Measurements from ENCODE around the gene HOMER1.

HOMER1 gene

GRCh38 chr5:79489773-79490172, 24.2 kb downstream of the HOMER1 start:
- no peak for DNase-seq (ENCODE audit: low spot score)

DNA sequence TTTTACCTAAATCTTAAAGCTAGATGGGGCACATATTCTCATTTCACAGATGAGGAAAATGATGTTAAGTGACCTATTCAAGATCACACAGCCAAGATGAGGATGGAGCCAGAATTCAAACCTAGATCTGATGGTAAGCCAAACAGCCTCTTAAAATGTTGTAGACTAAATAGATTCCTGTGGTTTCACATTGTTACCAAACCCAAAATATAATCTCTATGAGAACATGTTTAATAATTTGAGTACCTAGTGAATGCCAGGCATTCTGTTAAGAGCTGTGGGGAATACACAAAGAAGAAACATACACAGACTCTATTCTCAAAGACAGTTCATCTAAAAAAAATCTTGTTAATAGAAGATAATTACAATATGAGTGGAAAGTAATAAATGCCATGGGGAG, 25.2 kb downstream of the HOMER1 start:
- peak; percentile 58 for DNase-seq (ENCODE audit: low spot score)

DNA sequence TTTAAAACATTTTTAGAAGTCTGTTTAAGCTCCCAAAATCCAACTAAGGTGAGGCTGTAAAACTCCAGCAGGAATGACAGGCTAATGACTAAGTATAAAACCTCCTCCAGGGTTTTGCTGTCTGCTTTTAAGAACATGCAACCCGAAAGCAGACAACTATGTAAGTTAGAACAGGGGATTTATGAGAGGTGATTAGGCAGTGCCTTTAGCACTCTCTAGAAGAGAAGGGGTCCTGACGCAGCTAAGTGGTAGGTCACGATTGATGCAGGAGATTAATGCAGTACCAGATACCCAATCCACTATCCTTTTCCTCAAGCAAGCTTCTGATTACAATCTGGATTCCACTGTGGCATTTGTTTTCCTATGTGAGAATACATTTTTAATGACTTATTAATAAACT, 25.9 kb downstream of the HOMER1 start:
- no peak for DNase-seq (ENCODE audit: low spot score)

- DNase-seq (ENCODE audit: low spot score): no peak
These were observed 26.7 kb downstream of the HOMER1 start for GRCh38 chr5:79487251-79487650.

- no peak for DNase-seq (ENCODE audit: low spot score)
These were observed 27.8 kb downstream of the HOMER1 start for GRCh38 chr5:79486116-79486515.

- no peak for DNase-seq (ENCODE audit: low spot score)
These were observed 29.2 kb downstream of the HOMER1 start for GRCh38 chr5:79484731-79485130.

DNA sequence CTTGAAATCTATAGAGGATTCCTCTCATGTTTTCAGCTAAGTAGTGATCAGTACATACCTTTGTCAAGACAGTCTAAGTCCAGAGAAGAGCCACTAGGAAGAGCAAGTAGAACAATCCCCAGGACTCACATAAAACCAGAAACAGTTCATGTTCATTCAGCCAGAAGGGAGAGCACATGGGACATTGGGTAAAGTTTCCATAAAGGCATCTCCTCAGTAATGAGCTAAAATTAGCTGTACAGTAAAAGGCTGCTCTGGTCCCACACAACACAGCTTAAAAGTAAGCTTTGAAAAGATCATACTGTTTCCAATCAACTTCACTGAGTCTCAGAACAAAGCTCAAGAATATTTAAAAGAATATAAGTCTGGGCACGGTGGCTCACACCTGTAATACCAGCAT, 32.4 kb downstream of the HOMER1 start:
- DNase-seq (ENCODE audit: low spot score): no peak

DNA sequence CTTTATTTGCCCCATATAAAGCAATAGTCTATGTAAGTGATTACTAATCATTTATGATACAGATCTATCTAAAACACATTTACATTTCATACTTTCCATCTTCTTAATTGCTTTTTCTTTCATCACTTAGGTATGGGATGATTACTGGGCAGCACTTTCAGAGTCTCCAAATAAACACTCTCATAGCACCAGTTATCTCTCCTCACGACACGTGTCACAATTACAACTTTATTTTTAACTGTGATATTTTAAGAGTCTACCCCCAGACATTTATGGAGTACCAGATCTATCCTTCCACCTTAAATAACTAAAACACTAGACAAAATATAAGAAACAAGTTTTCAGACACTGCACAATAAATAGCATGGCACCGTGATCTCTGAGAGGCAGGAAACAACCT, 32.9 kb downstream of the HOMER1 start:
- DNase-seq (ENCODE audit: low spot score): no peak

- DNase-seq (ENCODE audit: low spot score): no peak
These were observed 38.8 kb downstream of the HOMER1 start for GRCh38 chr5:79475152-79475466.

DNA sequence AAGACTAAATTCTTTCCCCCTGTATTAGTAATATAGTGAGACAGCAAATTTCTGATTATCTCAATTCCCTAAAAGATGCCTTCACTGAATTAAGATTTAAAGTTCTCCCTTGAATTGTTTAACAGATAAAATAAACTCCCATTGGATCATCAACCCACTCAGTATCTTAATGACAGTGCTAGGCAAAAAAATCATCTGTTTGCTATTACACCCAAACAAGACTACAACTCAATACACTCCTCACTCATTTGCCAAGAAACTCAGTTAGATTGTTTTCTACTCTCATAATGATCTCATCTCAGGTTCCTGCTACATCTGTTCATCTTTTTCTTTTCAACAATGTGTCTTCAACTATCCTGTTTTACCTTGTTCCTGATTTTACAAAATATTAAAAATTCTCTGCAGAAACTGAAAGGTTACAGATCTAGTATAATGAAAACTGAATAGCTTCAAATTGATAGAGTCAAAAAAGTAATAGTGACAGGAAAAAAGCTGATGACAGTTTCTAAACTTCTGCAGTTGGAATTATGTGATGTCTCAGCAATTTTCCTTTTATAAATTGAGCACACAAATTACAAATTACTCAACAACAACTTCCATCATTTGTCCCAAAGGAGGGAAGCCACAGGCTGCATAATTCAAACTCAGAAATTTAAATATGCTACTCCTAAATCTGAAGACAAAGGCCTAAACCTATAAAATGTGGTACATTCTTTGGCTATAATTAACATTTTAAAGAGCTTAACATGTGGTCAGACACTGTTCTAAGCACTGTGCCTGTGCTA, 39.4 kb downstream of the HOMER1 start:
- peak; percentile 22 for DNase-seq (ENCODE audit: low spot score)

DNA sequence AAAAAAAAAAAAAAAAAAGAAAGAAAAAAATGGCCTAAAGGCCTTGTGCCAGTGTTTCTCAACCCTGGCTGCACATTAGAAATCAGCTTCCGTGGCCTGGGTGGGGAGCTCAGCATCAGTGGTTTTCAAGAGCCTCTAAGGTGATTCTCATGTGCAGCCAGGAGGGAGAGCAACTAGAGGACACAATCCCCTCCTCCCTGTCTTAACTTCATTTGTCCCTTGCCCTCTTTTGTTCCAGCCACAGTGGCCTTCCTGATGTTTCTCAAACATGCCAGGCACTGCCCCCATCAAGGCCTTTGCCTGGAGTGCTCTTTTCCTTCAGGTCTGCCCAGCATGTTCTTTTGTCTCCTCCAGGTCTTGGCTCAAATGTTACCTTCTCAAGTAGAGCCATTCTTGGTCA, 42.4 kb downstream of the HOMER1 start:
- DNase-seq (ENCODE audit: low spot score): no peak

- DNase-seq (ENCODE audit: low spot score): peak; percentile 50
These were observed 49.1 kb downstream of the HOMER1 start for GRCh38 chr5:79464695-79465332.

DNA sequence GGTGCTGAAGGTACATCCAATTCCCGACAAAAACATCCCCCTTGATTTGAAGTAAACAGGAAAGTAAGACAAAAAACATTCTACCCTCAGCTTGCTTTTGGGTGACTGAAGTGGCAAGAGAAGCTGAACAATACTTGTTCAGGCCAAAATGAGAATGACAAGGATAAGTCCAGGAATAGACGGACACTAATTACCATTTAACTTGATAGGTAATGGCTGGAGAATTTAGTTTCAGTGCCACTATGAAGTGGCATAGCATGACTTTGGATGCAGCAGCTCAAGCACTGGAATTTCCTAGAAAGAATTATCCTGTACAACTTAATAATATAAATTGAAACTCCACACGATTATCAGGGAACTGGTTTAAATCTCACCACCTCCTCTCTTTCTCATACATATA, 49.7 kb downstream of the HOMER1 start:
- DNase-seq (ENCODE audit: low spot score): no peak

GRCh38 chr5:79459626-79460025, 54.3 kb downstream of the HOMER1 start:
- DNase-seq (ENCODE audit: low spot score): no peak

DNA sequence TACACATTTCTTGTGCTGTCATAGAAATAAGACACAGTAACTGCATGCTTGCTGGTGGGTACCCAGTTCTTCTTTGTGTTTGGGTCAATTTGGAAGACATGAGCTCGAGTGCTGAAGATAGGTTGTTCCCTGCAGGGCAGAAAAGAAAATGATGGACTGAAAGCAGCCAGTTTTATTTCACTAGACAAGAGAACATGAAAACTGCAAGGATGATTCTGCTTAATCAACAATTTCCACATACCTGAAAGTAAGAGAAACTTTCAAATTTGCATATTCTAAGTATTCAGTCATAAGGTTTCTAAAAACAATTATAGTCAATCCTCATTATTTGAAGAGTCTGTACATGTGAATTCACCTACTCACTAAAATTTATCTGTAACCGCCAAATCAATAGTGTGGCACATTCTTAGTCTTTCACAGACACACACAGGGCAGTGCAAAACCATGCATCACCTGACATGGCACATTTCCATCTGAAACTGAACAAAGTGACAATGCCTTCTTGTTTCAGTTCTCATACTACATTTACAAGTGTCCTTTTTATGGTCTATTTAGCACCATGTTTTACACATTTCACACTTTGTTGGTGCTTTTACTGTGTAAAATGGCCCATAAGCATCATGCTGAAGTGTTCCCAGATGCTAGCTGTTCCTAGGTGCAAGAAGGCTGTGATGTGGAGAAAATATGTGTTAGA, 56.9 kb downstream of the HOMER1 start:
- no peak for DNase-seq (ENCODE audit: low spot score)

- no peak for DNase-seq (ENCODE audit: low spot score)
These were observed 57.5 kb downstream of the HOMER1 start for GRCh38 chr5:79456400-79456799.

DNA sequence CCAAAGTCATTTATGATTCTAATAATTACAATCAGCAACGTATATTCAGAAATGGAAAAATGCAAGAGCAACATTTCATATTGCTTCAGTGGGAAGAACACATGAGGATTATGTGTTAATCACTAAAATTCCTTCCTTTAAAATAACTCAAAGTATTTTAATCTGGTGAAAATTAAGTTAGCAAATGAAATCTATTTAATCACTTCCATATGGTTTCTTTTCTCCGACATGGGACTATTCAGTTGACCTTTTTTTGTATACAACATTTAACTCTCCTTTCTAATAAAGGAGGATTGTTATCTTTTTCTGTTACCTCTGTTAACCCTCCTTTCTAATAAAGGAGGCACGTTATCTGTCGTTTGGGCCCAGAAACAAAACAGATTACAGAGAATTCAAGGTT, 59.9 kb downstream of the HOMER1 start:
- no peak for DNase-seq (ENCODE audit: low spot score)

GRCh38 chr5:79448336-79448735, 65.6 kb downstream of the HOMER1 start:
- peak; percentile 38 for DNase-seq (ENCODE audit: low spot score)

GRCh38 chr5:79436821-79437220, 77.1 kb downstream of the HOMER1 start:
- no peak for DNase-seq (ENCODE audit: low spot score)

GRCh38 chr5:79436224-79436623, 77.7 kb downstream of the HOMER1 start:
- DNase-seq (ENCODE audit: low spot score): peak; percentile 58

GRCh38 chr5:79430196-79430595, 83.7 kb downstream of the HOMER1 start:
- no peak for DNase-seq (ENCODE audit: low spot score)

GRCh38 chr5:79423296-79423695, 90.6 kb downstream of the HOMER1 start:
- DNase-seq (ENCODE audit: low spot score): no peak

DNA sequence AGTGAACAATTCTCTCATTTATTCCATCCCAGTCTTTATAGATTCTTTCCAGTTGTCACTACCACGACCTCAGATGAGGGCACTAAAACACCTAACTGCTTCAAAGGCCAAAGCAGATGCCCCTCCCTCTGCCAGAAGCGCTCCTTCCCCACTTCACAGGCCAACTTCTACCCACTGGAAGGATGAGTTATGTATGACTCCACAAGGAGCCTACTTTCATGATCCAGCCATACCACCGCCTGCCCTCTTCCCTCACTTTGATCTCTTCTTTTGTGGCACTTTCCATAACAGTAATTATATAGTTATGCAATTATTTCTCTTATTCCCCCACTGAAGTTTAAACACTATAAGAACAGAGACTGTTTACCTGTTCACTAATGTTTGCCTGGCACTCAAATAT, 93.7 kb downstream of the HOMER1 start:
- no peak for DNase-seq (ENCODE audit: low spot score)
